Stimulated activated CD4-positive, alpha-beta T cell treated with anti-CD3 and anti-CD28 coated beads, Interleukin-2, amount 100 ng/mL, for 48 hours (primary cell): Measurements from ENCODE around the gene SPATA3.

Experiments
- DNase-seq, 2 donors: peaks; one replicate each; pipeline ENCODE4 v3.0.0-alpha.2; 2020

Gene SPATA3

GRCh38 chr2:231051116-231051515, 55.2 kb downstream of the SPATA3 start:
- no peak for DNase-seq

- DNase-seq, result peak; percentile 77 to 83
Measured at GRCh38 chr2:231052494-231053451, 56.9 kb downstream of the SPATA3 start.

DNA sequence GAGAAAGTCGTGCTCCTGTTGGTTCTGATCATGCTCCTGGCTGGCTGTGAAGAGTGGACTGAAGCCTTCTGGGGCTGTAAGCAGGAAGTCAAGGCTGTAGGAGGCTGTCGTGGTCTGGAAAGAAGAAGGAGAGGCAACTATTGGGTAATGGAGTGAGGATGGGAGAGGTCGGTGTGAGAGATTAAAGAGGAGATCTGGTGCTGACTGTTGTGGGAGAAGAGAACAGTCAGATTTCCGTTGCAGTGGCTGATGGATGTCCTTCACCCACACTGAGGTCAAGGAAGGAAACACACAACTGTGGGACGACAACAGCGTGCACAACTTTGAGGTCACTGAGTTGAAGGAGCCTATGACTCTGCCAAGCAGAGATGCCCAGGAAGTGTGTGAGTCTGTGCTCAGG, 57.9 kb downstream of the SPATA3 start:
- DNase-seq, result no peak

DNA sequence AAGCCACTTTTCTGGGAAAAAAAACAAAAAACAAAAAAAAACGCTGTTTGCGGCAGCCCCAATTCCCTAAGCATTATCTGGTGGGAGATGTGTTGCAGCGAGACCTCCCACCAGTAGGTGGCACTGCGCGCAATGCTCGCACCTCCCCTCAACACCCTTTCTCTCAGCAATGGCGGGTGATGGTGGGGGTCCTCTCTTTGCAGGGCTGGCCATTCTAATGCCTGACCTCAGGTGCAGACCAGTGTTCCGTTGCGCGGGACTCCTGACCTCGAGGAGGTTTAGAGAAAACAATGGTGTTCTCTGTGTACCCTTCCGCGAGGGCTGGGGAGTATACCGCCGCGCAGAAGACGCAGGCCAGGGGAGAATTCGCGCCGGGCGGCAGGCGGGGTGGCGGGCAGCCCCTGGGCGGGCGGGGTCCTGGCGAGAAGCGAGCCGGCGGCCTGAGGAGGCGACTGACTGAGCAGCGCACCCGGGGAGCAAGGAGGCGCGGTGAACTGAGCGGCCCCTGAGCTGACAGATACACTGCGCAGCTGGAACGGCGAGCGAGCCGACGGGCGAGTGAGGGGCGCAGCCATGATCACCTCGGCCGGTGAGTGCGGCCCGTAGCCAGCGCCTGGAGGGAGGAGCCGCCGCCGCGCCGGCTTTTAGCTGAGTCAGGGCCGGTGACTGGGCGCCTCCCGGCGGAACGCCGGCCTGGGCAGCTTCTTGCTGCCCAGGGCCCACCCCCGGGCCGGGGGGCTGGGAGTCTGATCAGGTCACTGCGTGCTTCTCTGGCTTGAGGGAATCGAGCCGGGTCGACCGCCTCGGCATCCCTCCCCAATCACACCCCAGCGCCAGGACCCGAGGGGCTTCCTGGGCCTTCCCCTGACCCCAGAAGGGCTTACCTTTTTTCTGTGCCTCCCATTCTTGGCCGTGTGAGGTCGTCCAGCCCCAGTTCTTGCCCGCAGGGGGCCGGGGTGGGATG, 60.8 kb downstream of the SPATA3 start, which contains the start of gene PSMD1:
TSS of gene PSMD1 (plus strand) at position 415 of the 964 bp plus-strand sequence. CDS start at position 574, 159 bp downstream.
- peak; percentile 94 to 95 for DNase-seq

GRCh38 chr2:231057590-231057989, 61.7 kb downstream of the SPATA3 start:
- no peak for DNase-seq
